ENCODE measurements around the gene STOX1. TPM values are rescaled to one million over a fixed set of nuclear protein-coding genes. Genes with fewer than 3 reads are reported as not detected.

The STOX1 gene
- total and polyA plus RNA-seq, 2 of the 8 experiments (the other 6 are each of a cell fraction or from before 2014, with no cell fraction given): 0.92 to 2.6 TPM

- TF ChIP-seq BRCA1 (IDR thresholded peaks at IDR 0.05; ENCODE audit: low read depth, low read length) (no peak), RXRA (IDR thresholded peaks at IDR 0.05; ENCODE audit: insufficient read depth, low read depth, low read length) (no peak), SRF (IDR thresholded peaks at IDR 0.05; ENCODE audit: low read depth, low read length) (no peak)
- TF ChIP-seq, protein P1, sequence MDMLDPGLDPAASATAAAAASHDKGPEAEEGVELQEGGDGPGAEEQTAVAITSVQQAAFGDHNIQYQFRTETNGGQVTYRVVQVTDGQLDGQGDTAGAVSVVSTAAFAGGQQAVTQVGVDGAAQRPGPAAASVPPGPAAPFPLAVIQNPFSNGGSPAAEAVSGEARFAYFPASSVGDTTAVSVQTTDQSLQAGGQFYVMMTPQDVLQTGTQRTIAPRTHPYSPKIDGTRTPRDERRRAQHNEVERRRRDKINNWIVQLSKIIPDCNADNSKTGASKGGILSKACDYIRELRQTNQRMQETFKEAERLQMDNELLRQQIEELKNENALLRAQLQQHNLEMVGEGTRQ (IDR thresholded peaks at IDR 0.05; ENCODE audit: low read length): no peak
These were observed 2.6 kb downstream of the STOX1 start (continued) for GRCh38 chr10:68829952-68830351.

All from H1 (cell line).